ENCODE measurements around the gene DDTL.

DNA sequence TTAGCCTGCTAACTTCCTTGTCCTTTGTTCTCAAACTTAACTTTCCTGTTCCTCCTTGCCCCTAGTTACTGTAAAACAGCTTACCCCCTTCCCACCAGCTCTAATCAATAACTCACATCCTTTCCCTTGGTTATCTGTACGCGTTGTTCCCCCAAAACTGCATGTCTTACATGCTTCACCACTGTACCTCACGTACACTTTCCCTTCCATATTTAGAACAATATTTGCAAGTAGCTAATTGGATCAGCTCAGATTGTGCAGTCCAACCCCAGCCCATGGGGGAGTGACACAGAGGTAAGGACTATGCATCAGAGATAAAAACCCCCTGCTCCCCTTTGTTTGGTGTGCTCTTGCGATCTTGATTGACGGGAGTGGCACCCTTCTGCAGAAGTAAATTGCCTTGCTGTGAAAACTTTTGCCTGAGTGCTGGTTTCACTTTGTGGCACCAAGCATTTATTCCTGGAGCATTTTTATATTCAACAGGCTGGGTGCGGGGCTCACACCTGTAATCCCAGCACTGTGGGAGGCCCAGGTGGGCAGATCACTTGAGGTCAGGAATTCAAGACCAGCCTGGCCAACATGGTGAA lies 41.6 kb upstream of the DDTL start:
- TF ChIP-seq, protein P1, sequence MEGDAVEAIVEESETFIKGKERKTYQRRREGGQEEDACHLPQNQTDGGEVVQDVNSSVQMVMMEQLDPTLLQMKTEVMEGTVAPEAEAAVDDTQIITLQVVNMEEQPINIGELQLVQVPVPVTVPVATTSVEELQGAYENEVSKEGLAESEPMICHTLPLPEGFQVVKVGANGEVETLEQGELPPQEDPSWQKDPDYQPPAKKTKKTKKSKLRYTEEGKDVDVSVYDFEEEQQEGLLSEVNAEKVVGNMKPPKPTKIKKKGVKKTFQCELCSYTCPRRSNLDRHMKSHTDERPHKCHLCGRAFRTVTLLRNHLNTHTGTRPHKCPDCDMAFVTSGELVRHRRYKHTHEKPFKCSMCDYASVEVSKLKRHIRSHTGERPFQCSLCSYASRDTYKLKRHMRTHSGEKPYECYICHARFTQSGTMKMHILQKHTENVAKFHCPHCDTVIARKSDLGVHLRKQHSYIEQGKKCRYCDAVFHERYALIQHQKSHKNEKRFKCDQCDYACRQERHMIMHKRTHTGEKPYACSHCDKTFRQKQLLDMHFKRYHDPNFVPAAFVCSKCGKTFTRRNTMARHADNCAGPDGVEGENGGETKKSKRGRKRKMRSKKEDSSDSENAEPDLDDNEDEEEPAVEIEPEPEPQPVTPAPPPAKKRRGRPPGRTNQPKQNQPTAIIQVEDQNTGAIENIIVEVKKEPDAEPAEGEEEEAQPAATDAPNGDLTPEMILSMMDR (conservative IDR thresholded peaks at IDR 0.05; ENCODE audit: low read length), result no peak
- TF ChIP-seq EZH2phosphoT487 (IDR thresholded peaks at IDR 0.05; ENCODE audit: borderline replicate concordance), result no peak

Data from Loucy (cell line).